SH-SY5Y (cell line): Measurements from ENCODE around the gene PKD1L1.

Experiments used
- GATA2 ChIP-seq: IDR thresholded peaks from 2 replicates; pipeline ENCODE4 v1.6.1; 2011; ENCODE audit warnings: mild to moderate bottlenecking, low read depth, low read length
- GATA3 ChIP-seq: IDR thresholded peaks from 2 replicates; pipeline ENCODE4 v1.6.1; 2011; ENCODE audit warnings: low read depth, mild to moderate bottlenecking, low read length, moderate library complexity

DNA sequence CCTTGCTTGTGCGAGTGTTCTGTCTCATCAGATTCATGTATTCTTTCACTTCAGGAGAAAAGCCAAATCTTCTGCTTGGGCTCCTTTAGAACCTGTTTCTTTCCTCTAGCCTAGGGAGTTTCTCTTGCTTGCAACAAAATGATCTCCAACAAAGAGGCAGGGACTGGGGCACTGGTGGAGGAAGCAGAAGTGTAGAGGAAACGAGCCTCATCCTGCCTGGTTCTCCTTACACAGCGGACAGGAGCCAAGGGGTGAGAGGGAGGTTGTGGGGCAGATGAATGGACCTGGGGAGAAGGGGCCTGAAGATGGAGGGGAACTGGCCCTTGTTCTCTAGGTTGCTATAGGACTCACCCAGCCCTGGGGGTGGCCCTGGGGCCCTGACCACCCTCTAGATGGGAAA is 141.1 kb downstream of the PKD1L1 start:
- TF ChIP-seq GATA3, result no peak
- no peak for TF ChIP-seq GATA2
